Daoy (cell line): Measurements from ENCODE around the gene ARHGAP6. TPM values are rescaled to one million over a fixed set of nuclear protein-coding genes. Genes with fewer than 3 reads are reported as not detected.

ENCODE experiments used
- DNase-seq: peaks from one replicate; pipeline ENCODE4 v3.0.0-alpha.2; 2015; ENCODE audit warnings: low read depth
- total RNA-seq: library from RNA; depleted of rRNA; stranded (reverse); fragments of >200 nt; shearing (Covaris generic); gene quantifications from 2 replicates; pipeline ENCODE4 v1.2.3, GENCODE V29; 2014; rRNA removed

The ARHGAP6 gene
- total RNA-seq, 1 experiment from 2014 or later = not detected

GRCh38 chrX:11108253-11108941 is 557.3 kb downstream of the ARHGAP6 start:
- DNase-seq = no peak

GRCh38 chrX:11105080-11105479 is 560.6 kb downstream of the ARHGAP6 start:
- peak; percentile 59 for DNase-seq

- no peak for DNase-seq
Observed at GRCh38 chrX:11103751-11104150, 562.0 kb downstream of the ARHGAP6 start.

- no peak for DNase-seq
Observed at GRCh38 chrX:11103006-11103405, 562.7 kb downstream of the ARHGAP6 start.

DNA sequence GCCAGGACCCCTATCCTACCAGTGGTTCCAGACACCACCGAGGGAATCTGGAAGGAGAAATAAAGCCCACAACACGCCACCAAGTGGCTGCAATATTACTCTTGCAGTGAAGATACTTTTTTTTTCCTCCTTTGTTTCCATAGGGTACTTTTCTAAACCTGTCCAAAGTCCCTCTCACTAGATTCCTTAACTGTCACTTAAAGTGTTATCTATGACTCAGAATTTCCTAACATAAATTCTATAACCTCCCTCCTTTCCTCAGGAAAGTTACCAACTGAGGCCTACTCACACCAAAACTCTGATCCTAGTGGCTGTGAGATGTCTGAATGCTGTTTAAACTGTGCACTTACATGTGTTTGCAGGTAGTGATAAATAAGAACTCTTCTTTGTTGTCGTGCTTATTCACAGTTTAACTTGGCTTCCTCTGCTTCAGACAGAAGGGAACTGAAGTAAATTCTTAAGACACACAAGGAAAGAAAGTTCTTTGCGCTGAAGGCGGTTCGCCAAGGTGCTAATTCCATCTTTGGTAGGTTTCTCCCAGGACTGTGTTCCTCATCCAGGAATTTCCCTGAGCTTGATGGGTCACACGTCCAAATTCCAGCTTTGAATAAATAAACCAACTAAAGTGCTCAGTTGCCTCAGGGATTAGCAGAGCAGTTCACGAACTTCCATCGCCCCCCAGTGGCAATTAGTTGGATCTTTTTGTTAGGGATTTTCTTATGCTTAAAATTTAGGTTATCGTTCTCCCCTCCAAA is 565.3 kb downstream of the ARHGAP6 start:
- DNase-seq = peak; percentile 71

- DNase-seq = no peak
Observed at GRCh38 chrX:11099465-11099864, 566.3 kb downstream of the ARHGAP6 start.

DNA sequence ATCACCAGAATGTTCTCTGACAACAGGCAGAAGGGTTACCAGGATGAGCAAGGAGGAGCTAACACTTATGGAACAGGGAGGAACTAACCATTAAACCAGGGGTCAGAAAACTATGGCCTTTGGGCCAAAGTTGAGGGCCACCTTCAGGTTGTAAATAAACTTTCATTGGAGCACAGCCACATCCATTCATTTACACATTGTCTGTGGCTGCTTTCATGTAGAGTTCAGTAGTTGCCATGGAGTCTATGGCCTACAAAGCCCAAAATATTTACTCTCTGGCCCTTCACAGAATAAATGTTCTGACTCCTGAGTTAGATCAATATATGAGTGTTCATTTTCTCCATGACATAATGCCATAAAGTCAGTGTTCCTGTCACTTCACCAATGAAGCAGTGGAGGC is 567.8 kb downstream of the ARHGAP6 start:
- DNase-seq = no peak

DNA sequence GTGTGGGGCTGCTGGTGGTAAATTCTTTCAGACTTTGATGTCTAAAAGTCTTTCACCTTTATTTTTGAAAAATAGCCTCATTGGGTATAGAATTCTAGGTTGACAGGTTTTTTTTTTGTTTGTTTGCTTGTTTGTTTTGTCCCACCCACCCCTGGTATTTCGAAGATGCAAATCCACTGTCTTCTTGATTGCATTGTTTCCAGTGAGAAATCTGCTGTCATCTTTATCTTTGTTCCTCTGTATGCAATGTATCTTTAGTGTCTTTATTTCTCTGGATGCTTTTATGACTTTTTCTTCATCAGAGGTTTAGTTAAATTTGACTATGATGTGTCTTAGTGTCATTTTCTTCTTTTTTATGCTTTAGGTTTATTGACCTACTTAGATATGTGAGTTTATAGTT is 575.9 kb downstream of the ARHGAP6 start:
- DNase-seq = no peak

Other genes with a start within 250 kb of the ARHGAP6 start
- gene MSL3, start 92.3 kb upstream of the ARHGAP6 start, total RNA-seq = 25.2 and 32.5 TPM in 2 replicates